CD4-positive, alpha-beta T cell treated with Interleukin-17A for 1 hour (primary cell): Measurements from ENCODE around the gene ITGA5.

ENCODE experiments used
- DNase-seq: peaks from one replicate; pipeline ENCODE4 v3.0.0-alpha.2; 2020

ITGA5 gene

DNA sequence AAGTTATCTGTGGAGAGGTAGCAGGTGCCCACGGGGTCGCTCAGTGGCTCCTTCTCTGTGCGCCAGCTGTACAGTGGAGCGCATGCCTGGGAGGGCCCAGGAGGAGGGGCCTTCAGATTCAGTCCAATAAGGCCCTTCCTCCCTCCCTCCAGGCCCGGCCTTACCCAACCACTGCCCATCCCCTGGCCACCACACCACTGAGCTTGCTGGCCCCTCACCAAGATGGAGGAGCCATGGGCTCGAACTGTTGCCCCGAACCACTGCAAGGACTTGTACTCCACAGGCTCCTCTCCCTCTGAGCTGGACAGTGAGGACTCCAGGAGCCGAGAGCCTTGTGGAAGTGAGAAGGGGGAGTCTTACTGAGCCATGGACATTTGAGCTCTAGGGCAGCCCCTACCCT, 9.8 kb downstream of the ITGA5 start:
- no peak for DNase-seq

GRCh38 chr12:54407183-54407905, 11.7 kb downstream of the ITGA5 start:
- no peak for DNase-seq

DNA sequence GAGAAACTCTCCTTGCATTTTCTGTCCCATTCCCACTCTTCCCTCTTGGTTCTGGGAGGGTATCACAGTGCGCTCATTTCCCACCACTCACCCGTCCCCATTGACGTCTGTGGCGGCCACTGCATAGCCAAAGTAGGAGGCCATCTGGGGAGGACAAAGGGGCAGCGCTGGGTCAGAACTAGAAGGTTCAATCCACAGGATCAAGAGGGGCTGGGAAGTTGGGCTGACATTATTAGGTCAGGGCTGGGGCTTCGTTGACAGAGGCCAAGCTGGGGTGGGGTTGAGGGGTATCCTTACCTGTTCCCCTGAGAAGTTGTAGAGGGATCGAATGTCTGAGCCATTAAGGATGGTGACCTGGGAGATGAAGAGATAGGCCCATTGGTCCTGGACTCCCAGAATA, 13.5 kb downstream of the ITGA5 start:
- no peak for DNase-seq

DNA sequence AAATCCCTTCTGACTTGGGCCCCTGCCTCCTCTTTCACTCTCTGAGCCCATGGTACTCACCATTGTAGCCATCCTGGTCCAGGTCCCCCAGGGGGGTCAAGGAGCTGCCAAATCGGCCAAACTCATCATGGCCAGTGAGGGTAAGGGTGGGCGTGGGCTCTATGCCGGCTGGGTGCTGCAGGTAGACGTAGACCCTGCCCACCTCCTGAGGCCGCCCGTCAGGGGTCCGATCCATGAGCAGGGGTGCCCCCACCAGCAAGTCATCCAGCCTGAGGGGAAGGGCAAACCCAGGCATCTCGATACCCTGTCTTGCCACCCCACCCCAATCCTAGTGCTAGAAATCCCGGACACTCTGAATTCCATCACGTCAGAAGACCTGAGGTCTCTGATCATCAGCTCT, 14.0 kb downstream of the ITGA5 start:
- DNase-seq: no peak

GRCh38 chr12:54404061-54405004, 14.7 kb downstream of the ITGA5 start:
- peak; percentile 78 for DNase-seq

DNA sequence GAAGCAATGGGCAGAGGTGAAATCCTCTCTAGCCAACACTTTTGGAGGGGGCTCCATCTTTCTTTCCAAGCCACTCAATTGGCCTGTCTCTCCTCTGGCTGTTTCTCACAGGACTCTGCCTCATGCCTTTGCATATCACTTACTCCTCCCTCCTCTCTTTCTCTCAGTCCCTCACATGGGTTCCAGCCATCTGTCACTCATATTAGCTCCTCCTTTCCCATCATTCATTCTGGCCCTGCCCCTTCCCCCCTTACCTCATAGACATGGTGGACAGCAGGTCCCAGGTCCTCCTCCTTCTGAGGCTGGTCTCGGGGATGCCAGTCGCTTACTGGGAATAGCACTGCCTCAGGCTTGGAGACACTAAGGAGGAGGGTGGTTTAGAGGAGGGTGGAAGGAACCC, 17.9 kb downstream of the ITGA5 start:
- DNase-seq: no peak

GRCh38 chr12:54398995-54399793, 19.9 kb downstream of the ITGA5 start:
- DNase-seq: peak; percentile 91

GRCh38 chr12:54398218-54398617, 20.8 kb downstream of the ITGA5 start:
- DNase-seq: no peak

- DNase-seq: no peak
Measured at GRCh38 chr12:54397157-54397556, 21.9 kb downstream of the ITGA5 start.

DNA sequence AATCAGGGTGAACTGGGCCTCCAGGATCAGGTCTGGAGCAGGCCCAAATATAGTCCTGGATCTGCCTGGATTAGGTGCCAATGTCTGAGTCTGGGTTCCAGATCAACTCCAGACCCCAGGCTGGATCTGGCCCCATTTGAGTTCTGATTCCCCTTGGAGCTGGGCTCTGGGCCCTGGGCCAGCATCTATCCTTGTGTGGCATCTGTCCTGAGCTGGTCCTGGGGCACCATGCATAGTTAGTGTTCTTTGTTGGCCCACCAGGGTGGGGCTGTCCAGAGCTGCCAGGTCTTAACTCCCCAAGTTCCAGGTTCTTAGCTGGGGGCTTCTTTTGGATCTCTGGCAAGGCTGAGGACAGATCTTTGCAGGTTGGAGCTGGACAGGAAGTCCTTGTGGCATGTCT, 23.5 kb downstream of the ITGA5 start:
- DNase-seq: no peak

GRCh38 chr12:54394986-54395385, 24.1 kb downstream of the ITGA5 start:
- no peak for DNase-seq

- peak; percentile 57 for DNase-seq
Measured at GRCh38 chr12:54394281-54394719, 24.8 kb downstream of the ITGA5 start.

DNA sequence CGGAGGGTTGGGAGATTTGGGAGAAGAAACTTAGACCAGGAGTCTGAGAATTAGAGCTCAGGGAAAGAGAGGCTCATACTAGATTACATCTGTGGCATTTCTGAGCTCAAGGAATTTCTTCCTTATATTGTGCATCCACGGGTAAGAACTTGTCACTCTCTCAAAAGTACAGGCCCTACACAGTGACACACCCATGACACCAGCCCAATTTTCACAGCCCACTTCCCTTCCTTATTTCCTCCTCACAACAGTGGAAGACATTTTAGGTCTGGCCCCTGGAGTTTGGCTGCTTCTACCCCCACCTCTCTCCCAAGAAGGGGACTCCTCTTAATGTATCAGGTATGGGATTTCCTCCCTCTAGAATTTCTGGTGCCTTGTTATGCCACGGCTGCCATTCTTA, 25.3 kb downstream of the ITGA5 start:
- DNase-seq: no peak

DNA sequence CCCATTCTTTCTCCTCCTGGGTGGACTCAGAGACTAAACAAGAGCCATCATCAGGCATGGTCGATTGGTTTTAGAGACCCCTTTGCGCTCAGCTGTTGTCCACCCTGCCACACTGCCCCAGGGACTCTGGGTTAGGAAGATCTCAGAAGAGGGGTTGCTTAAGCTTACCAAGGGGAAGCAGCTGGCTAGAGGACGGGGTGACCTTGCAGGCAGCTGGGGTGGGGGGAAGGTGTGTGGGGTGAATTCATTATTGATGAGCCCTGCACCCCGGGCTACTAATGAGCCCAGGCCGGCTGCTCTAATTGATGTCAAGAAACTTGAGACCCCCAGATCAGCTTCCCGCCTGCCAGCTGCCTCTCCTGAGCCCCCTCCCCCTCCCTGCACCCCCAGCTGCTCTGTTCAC, 25.9 kb downstream of the ITGA5 start:
- no peak for DNase-seq

GRCh38 chr12:54392485-54393206, 26.4 kb downstream of the ITGA5 start:
- no peak for DNase-seq

DNA sequence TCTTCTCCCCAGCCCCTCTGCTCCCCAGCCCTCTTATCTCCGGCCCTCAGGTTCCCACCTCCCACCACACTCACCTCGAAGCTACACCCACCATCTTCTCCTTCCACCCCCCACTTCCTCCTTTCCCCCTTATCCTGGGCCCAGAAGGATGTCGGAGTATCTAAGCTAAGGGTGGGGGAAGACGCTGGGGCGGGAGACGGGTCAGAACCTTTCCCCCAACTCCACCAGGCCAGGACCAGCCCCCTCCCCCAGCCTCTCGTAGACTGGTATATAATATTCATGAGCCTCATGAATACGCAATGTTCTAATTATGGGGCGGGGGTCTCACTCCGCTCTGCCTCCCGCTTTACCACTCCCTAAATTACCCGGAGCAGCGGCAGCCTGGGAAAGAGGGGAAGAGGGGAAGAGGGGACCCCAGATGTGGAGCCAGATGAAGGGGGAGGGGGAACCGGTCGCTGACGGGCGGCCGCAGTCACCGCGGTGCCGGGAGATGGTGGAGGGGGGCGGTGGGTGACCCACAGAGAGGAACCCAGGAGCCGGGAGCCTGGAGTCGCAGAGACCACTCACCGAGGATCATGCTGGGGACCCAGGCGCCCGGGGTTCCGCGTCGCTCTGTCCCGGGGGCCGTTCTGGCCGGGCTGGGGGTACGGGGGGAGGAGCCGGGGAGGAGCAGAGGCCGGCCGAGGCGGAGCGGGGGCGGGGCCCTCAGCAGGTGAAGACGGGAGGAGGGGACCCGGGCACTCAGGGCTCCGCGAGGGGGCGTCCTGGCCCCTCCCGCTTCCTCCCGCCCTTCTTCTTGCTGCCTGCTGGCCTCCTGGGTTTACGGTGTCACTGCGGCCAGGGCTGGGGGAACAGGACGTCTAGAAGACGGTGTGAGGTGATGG, 28.2 kb downstream of the ITGA5 start:
- peak; percentile 75 for DNase-seq

DNA sequence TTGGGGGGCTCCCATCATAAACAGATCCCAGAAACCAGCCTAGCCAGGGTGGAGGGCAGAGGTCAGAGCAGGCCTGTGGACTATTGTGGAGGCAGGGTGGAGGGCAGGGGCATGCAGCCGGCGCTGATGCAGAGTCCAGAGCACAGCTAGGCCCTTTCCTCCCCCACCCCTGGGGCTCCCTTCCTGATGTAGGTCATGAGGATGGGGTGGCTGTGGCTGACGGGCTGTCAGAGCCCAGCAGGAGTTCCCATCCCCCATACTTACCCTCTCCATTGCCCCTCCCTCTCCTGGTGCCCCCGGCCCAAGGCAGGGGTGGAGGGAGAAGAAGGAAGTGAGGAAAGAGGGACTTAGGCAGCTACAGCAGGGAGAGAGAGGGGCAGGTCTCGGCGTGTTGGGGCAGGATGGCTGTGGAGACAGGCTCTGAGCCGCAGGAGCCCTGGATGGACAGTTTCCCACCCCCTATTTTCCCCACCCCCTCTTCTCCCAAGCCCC, 28.8 kb downstream of the ITGA5 start:
- DNase-seq: no peak

GRCh38 chr12:54389607-54390175, 29.4 kb downstream of the ITGA5 start:
- DNase-seq: no peak

DNA sequence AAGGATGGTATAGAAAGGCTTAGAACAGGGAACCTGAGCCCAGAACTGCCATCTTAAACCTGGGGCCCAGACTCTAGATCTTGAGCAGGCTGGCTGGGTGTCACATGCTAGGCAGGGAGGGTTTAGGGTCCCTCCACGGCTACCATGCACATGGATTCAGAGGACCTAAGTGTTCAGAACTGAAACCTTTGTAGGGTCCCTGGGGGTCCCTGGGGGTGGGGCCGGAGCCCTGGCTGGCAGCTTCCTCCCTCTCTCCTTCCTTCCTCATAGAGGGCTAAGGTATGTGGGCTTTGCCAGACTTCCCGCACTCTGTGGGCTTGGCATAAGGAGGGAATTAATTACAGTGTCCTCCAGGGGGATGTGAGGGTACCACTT, 29.9 kb downstream of the ITGA5 start:
- DNase-seq: no peak

- DNase-seq: no peak
Measured at GRCh38 chr12:54388237-54389133, 30.6 kb downstream of the ITGA5 start.
